ENCODE results near the gene NUDCD3. TPM values are rescaled to one million over a fixed set of nuclear protein-coding genes. Genes with fewer than 3 reads are reported as not detected.

The NUDCD3 gene
- total and polyA plus RNA-seq, 4 donors, result 15.4 to 30.7 (median 24.3) TPM

- Histone ChIP-seq H3K9me3 (ENCODE audit: control insufficient read depth in 4 of 4, low read length in 3 of 4) (no peaks in the 10 kb centered on the region), H3K4me3 (ENCODE audit: low read depth in 1 of 3, low read length in 3 of 3) (no peak overlapping the region), H3K4me1 (ENCODE audit: control insufficient read depth in 4 of 4, insufficient read depth in 4 of 4, low read length in 3 of 4) (peaks cover 0 to 3% (median 1%) of the 10 kb centered on the region in 4 donors), H3K36me3 (ENCODE audit: control insufficient read depth in 4 of 4, insufficient read depth in 3 of 4, low read depth in 1 of 4, low read length in 3 of 4) (peaks cover 0 to 3% (median 2%) of the 10 kb centered on the region in 4 donors), H3K27ac (ENCODE audit: low read depth in 1 of 2, low read length in 2 of 2) (no peak overlapping the region), H3K27me3 (ENCODE audit: control insufficient read depth in 4 of 4, insufficient read depth in 4 of 4, low read length in 3 of 4) (no peaks in the 10 kb centered on the region), H3K9ac (ENCODE audit: low read depth in 1 of 2, low read length in 2 of 2) (no peak overlapping the region)
- DNase-seq (ENCODE audit: low spot score), result no peak
- TF ChIP-seq FOXA2 (IDR thresholded peaks at IDR 0.05) (no peak), RXRA (IDR thresholded peaks at IDR 0.05) (no peak), ATF3 (IDR thresholded peaks at IDR 0.05) (no peak), NR2F2 (IDR thresholded peaks at IDR 0.05) (no peak)
- 86% methylated on average over 2 of the region's 2 CpGs for WGBS
These were observed 29.1 kb downstream of the NUDCD3 start for GRCh38 chr7:44461387-44461786.

- WGBS, result 79% methylated on average over 3 of the region's 3 CpGs
- H3K9me3 ChIP-seq (ENCODE audit: control insufficient read depth in 4 of 4, low read length in 3 of 4), result no peaks in the 10 kb centered on the region
These were observed 30.1 kb downstream of the NUDCD3 start for GRCh38 chr7:44460325-44460724.

GRCh38 chr7:44455155-44455554 is 35.3 kb downstream of the NUDCD3 start:
- H3K27me3 ChIP-seq (ENCODE audit: control insufficient read depth in 4 of 4, insufficient read depth in 4 of 4, low read length in 3 of 4), result no peaks in the 10 kb centered on the region
- DNase-seq (ENCODE audit: low spot score), result no peak
- WGBS, result 97% methylated on average over 3 of the region's 3 CpGs
- no peak overlapping the region for H3K4me3 ChIP-seq (ENCODE audit: low read depth in 1 of 3, low read length in 3 of 3)
- no peak overlapping the region for H3K27ac ChIP-seq (ENCODE audit: low read depth in 1 of 2, low read length in 2 of 2)
- peaks cover 0 to 2% (median 0%) of the 10 kb centered on the region in 4 donors for H3K36me3 ChIP-seq (ENCODE audit: control insufficient read depth in 4 of 4, insufficient read depth in 3 of 4, low read depth in 1 of 4, low read length in 3 of 4)
- H3K4me1 ChIP-seq (ENCODE audit: control insufficient read depth in 4 of 4, insufficient read depth in 4 of 4, low read length in 3 of 4), result peaks cover 0 to 3% (median 0%) of the 10 kb centered on the region in 4 donors
- H3K9ac ChIP-seq (ENCODE audit: low read depth in 1 of 2, low read length in 2 of 2), result no peak overlapping the region
- TF ChIP-seq CTCF (IDR thresholded peaks at IDR 0.05; ENCODE audit: low read depth, low read length, missing input control), result no peak
- no peak for TF ChIP-seq GABPA (IDR thresholded peaks at IDR 0.05 in 1 of 2, conservative IDR thresholded peaks at IDR 0.05 in 1 of 2)
- TF ChIP-seq HNF4A (conservative IDR thresholded peaks at IDR 0.05), result no peak
- no peak for TF ChIP-seq RXRA (IDR thresholded peaks at IDR 0.05)
- TF ChIP-seq FOXA1 (IDR thresholded peaks at IDR 0.05), result no peak
- TF ChIP-seq YY1 (IDR thresholded peaks at IDR 0.05), result no peak
- H3K9me3 ChIP-seq (ENCODE audit: control insufficient read depth in 4 of 4, low read length in 3 of 4), result no peaks in the 10 kb centered on the region

More at GRCh38 chr7:44460325-44460724, 30.1 kb downstream of the NUDCD3 start:
- H3K9ac ChIP-seq (ENCODE audit: low read depth in 1 of 2, low read length in 2 of 2), result no peak overlapping the region
- H3K36me3 ChIP-seq (ENCODE audit: control insufficient read depth in 4 of 4, insufficient read depth in 3 of 4, low read depth in 1 of 4, low read length in 3 of 4), result peaks cover 0 to 2% (median under 1%) of the 10 kb centered on the region in 4 donors
- H3K4me3 ChIP-seq (ENCODE audit: low read depth in 1 of 3, low read length in 3 of 3), result no peak overlapping the region
- H3K4me1 ChIP-seq (ENCODE audit: control insufficient read depth in 4 of 4, insufficient read depth in 4 of 4, low read length in 3 of 4), result peaks cover 0 to 2% (median under 1%) of the 10 kb centered on the region in 4 donors
- no peaks in the 10 kb centered on the region for H3K27me3 ChIP-seq (ENCODE audit: control insufficient read depth in 4 of 4, insufficient read depth in 4 of 4, low read length in 3 of 4)
- DNase-seq (ENCODE audit: low spot score), result no peak
- TF ChIP-seq RXRA (IDR thresholded peaks at IDR 0.05) (no peak), SP1 (IDR thresholded peaks at IDR 0.05) (no peak), ATF3 (IDR thresholded peaks at IDR 0.05) (no peak), ZBTB33 (IDR thresholded peaks at IDR 0.05) (no peak), HNF4G (IDR thresholded peaks at IDR 0.05) (no peak), TAF1 (conservative IDR thresholded peaks at IDR 0.05) (no peak), RAD21 (IDR thresholded peaks at IDR 0.05) (no peak)
- H3K27ac ChIP-seq (ENCODE audit: low read depth in 1 of 2, low read length in 2 of 2), result no peak overlapping the region

Measured in liver (tissue), 9 donors.